HEK293 (cell line): Measurements from ENCODE around the gene OPCML.

Experiments
- CTCF ChIA-PET: fragments of 350-600 bp; formaldehyde crosslinking; extraction: SDS; loops from one replicate; lab custom pipeline; 2021; ENCODE audit warnings: antibody characterized with exemption; lab: Yijun Ruan, JAX
- POLR2A ChIA-PET: fragments of 300-600 bp; formaldehyde crosslinking; extraction: SDS; loops from one replicate; lab custom pipeline; 2020; ENCODE audit warnings: antibody characterized with exemption, inconsistent platforms; lab: Yijun Ruan, JAX
- H3K27ac ChIP-seq: fragments of 200-500 bp; sonication (Bioruptor generic); 2 replicates; pipeline ENCODE4 v1.5.1; 2014; ENCODE audit warnings: low read depth, low read length, control low read depth, inconsistent platforms; ENCODE audit errors: extremely low read depth
- H3K36me3 ChIP-seq, 2 experiments: fragments of 200-500 bp in 1 of 2; sonication (Bioruptor generic) in 1 of 2; 1 replicate in 1 of 2; 2 replicates in 1 of 2; pipeline ENCODE4 v1.5.1; 2014 to 2017; ENCODE audit warnings: inconsistent platforms in 2 of 2, low read length in 2 of 2; ENCODE audit not compliant: control insufficient read depth in 2 of 2, insufficient read depth in 1 of 2
- H3K4me1 ChIP-seq: fragments of 200-500 bp; sonication (Bioruptor generic); 2 replicates; pipeline ENCODE4 v1.5.1; 2014; ENCODE audit warnings: mild to moderate bottlenecking, low read length, inconsistent platforms; ENCODE audit not compliant: control insufficient read depth, insufficient read depth
- H3K4me3 ChIP-seq: 2 replicates; pipeline ENCODE4 v1.5.1; 2011; ENCODE audit warnings: low read depth, mild to moderate bottlenecking, control low read depth, low read length, moderate library complexity
- H3K9me3 ChIP-seq: fragments of 200-500 bp; sonication (Bioruptor generic); 2 replicates; pipeline ENCODE4 v1.5.1; 2014; ENCODE audit warnings: low read depth, low read length, inconsistent platforms; ENCODE audit not compliant: control insufficient read depth, insufficient read depth
- BCL11B ChIP-seq: fragments of 450-650 bp; formaldehyde crosslinking; IDR thresholded peaks from 2 replicates; pipeline ENCODE4 v1.5.1; 2016; ENCODE audit warnings: low read depth, missing biosample characterization, missing genetic modification characterization
- SP2 ChIP-seq: fragments of 450-650 bp; formaldehyde crosslinking; IDR thresholded peaks from 2 replicates; pipeline ENCODE4 v1.5.1; 2016; ENCODE audit warnings: missing biosample characterization, missing genetic modification characterization
- YY2 ChIP-seq: fragments of 450-650 bp; formaldehyde crosslinking; IDR thresholded peaks from 2 replicates; pipeline ENCODE4 v1.5.1; 2016; ENCODE audit warnings: missing biosample characterization, missing genetic modification characterization
- ZBTB48 ChIP-seq: fragments of 450-650 bp; formaldehyde crosslinking; IDR thresholded peaks from 2 replicates; pipeline ENCODE4 v1.5.1; 2016; ENCODE audit warnings: missing biosample characterization, missing genetic modification characterization
- ZNF114 ChIP-seq: fragments of 450-650 bp; formaldehyde crosslinking; IDR thresholded peaks from 2 replicates; pipeline ENCODE4 v1.5.0; 2017; ENCODE audit warnings: missing biosample characterization, missing genetic modification characterization
- ZNF2 ChIP-seq: fragments of 450-650 bp; formaldehyde crosslinking; IDR thresholded peaks from 2 replicates; pipeline ENCODE4 v1.5.1; 2016; ENCODE audit warnings: missing biosample characterization, missing genetic modification characterization
- ZNF548 ChIP-seq: fragments of 450-650 bp; formaldehyde crosslinking; IDR thresholded peaks from 2 replicates; pipeline ENCODE4 v1.5.1; 2016; ENCODE audit warnings: missing biosample characterization, missing genetic modification characterization
- ZNF600 ChIP-seq: fragments of 450-650 bp; formaldehyde crosslinking; IDR thresholded peaks from 2 replicates; pipeline ENCODE4 v1.5.1; 2016; ENCODE audit warnings: missing biosample characterization, missing genetic modification characterization
- ZNF658 ChIP-seq: fragments of 450-650 bp; formaldehyde crosslinking; IDR thresholded peaks from 2 replicates; pipeline ENCODE4; 2016; ENCODE audit warnings: missing biosample characterization, missing genetic modification characterization
- ZNF677 ChIP-seq: fragments of 450-650 bp; IDR thresholded peaks from 2 replicates; pipeline ENCODE4 v1.5.0; 2018; ENCODE audit warnings: missing biosample characterization, mild to moderate bottlenecking, missing genetic modification characterization, moderate library complexity
- ZNF707 ChIP-seq: fragments of 450-650 bp; formaldehyde crosslinking; IDR thresholded peaks from 2 replicates; pipeline ENCODE4 v1.5.1; 2016; ENCODE audit warnings: missing biosample characterization, missing genetic modification characterization
- ZNF76 ChIP-seq: fragments of 450-650 bp; formaldehyde crosslinking; IDR thresholded peaks from 2 replicates; pipeline ENCODE4; 2016; ENCODE audit warnings: low read depth, missing biosample characterization, missing genetic modification characterization, borderline replicate concordance
- ZNF792 ChIP-seq: fragments of 450-650 bp; formaldehyde crosslinking; IDR thresholded peaks from 2 replicates; pipeline ENCODE4 v1.5.1; 2016; ENCODE audit warnings: missing biosample characterization, missing genetic modification characterization
- ZNF830 ChIP-seq: fragments of 450-650 bp; IDR thresholded peaks from 2 replicates; pipeline ENCODE4 v1.5.0; 2018; ENCODE audit warnings: missing biosample characterization, missing genetic modification characterization, low read depth, mild to moderate bottlenecking, moderate library complexity
- TF ChIP-seq, protein P1 (sequence below): fragments of 450-650 bp; formaldehyde crosslinking; IDR thresholded peaks from 2 replicates; pipeline ENCODE4 v1.5.1; 2016; ENCODE audit warnings: missing biosample characterization, missing genetic modification characterization
- TF ChIP-seq, protein P2 (sequence below): fragments of 450-650 bp; formaldehyde crosslinking; optimal IDR thresholded peaks from 2 replicates; pipeline ENCODE3; 2016; ENCODE audit warnings: missing biosample characterization, mild to moderate bottlenecking, missing genetic modification characterization
- TF ChIP-seq, protein P3 (sequence below): fragments of 450-650 bp; formaldehyde crosslinking; IDR thresholded peaks from 2 replicates; pipeline ENCODE4 v1.5.1; 2016; ENCODE audit warnings: missing biosample characterization, missing genetic modification characterization
- TF ChIP-seq, protein P4 (sequence below): fragments of 450-650 bp; IDR thresholded peaks from 2 replicates; pipeline ENCODE4 v1.5.1; 2018; ENCODE audit warnings: missing biosample characterization, missing genetic modification characterization
- TF ChIP-seq, protein P5 (sequence below): fragments of 450-650 bp; formaldehyde crosslinking; IDR thresholded peaks from 2 replicates; pipeline ENCODE4 v1.5.1; 2016; ENCODE audit warnings: missing biosample characterization, missing genetic modification characterization, low read depth

OPCML gene

DNA sequence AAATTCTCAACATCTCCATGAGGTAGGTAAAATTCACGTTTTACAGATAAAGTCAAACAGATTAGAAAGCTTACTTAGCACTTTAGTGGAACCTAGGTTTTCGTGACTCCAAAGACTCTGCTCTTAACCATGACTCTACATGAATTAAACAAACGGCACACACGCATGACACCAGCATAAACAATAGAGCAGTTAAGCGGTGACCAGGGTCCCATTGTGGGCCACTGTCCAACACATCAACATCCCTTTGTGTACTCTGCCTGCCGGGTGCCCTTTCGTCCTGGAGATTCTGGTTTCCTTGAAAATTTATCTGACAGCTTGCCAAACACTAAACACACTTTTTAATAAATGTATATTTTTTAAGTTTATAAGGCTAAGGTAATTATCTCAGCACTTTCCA, 941.7 kb downstream of the OPCML start:
- CTCF ChIA-PET: no interaction called here
- no peak for TF ChIP-seq ZNF548 (tag by site-specific recombination)
- TF ChIP-seq ZNF2: no peak
- TF ChIP-seq, protein P1, sequence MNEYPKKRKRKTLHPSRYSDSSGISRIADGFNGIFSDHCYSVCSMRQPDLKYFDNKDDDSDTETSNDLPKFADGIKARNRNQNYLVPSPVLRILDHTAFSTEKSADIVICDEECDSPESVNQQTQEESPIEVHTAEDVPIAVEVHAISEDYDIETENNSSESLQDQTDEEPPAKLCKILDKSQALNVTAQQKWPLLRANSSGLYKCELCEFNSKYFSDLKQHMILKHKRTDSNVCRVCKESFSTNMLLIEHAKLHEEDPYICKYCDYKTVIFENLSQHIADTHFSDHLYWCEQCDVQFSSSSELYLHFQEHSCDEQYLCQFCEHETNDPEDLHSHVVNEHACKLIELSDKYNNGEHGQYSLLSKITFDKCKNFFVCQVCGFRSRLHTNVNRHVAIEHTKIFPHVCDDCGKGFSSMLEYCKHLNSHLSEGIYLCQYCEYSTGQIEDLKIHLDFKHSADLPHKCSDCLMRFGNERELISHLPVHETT (tag by site-specific recombination): no peak
- TF ChIP-seq YY2 (tag by site-specific recombination): no peak
- no peak for TF ChIP-seq SP2
- TF ChIP-seq, protein P2, sequence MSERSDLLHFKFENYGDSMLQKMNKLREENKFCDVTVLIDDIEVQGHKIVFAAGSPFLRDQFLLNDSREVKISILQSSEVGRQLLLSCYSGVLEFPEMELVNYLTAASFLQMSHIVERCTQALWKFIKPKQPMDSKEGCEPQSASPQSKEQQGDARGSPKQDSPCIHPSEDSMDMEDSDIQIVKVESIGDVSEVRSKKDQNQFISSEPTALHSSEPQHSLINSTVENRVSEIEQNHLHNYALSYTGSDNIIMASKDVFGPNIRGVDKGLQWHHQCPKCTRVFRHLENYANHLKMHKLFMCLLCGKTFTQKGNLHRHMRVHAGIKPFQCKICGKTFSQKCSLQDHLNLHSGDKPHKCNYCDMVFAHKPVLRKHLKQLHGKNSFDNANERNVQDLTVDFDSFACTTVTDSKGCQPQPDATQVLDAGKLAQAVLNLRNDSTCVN (tag by site-specific recombination): no peak
- TF ChIP-seq, protein P3, sequence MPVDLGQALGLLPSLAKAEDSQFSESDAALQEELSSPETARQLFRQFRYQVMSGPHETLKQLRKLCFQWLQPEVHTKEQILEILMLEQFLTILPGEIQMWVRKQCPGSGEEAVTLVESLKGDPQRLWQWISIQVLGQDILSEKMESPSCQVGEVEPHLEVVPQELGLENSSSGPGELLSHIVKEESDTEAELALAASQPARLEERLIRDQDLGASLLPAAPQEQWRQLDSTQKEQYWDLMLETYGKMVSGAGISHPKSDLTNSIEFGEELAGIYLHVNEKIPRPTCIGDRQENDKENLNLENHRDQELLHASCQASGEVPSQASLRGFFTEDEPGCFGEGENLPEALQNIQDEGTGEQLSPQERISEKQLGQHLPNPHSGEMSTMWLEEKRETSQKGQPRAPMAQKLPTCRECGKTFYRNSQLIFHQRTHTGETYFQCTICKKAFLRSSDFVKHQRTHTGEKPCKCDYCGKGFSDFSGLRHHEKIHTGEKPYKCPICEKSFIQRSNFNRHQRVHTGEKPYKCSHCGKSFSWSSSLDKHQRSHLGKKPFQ (tag by site-specific recombination): no peak
- no peak for TF ChIP-seq BCL11B (tag by site-specific recombination)
- no peak for TF ChIP-seq ZNF707 (tag by site-specific recombination)
- TF ChIP-seq, protein P4, sequence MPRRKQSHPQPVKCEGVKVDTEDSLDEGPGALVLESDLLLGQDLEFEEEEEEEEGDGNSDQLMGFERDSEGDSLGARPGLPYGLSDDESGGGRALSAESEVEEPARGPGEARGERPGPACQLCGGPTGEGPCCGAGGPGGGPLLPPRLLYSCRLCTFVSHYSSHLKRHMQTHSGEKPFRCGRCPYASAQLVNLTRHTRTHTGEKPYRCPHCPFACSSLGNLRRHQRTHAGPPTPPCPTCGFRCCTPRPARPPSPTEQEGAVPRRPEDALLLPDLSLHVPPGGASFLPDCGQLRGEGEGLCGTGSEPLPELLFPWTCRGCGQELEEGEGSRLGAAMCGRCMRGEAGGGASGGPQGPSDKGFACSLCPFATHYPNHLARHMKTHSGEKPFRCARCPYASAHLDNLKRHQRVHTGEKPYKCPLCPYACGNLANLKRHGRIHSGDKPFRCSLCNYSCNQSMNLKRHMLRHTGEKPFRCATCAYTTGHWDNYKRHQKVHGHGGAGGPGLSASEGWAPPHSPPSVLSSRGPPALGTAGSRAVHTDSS (tag by site-specific recombination): no peak
- TF ChIP-seq ZNF76: no peak
- TF ChIP-seq ZNF658 (tag by site-specific recombination): no peak
- no peak for TF ChIP-seq ZNF600 (tag by site-specific recombination)
- no peak for TF ChIP-seq ZNF792 (tag by site-specific recombination)
- no peak for TF ChIP-seq ZNF114
- TF ChIP-seq ZBTB48 (tag by site-specific recombination): no peak

DNA sequence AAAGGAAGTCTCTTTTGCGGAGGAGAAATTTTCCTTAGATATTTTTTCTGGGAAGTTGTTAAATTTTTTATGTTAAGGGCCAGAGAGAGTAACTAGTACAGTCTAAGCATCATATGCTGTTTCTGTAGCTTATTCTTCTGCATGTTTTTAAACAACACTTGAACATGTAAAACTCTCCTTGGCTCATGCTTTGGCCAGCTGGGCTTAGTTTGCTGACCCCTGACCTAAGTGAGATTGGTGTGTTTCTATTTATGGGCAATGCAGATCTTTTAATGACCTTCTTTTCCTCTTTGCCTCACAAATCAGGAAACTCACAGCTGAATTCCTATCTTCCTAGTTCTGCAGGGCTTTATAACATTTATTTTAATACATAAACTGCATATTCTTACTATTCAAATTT, 942.5 kb downstream of the OPCML start:
- no peaks in the 10 kb centered on the region for H3K36me3 ChIP-seq
- H3K9me3 ChIP-seq: no peaks in the 10 kb centered on the region
- POLR2A ChIA-PET: no interaction called here

More for the DNA sequence above, 941.7 kb downstream of the OPCML start:
- Histone ChIP-seq H3K4me3 (no peak overlapping the region), H3K36me3 (no peaks in the 10 kb centered on the region), H3K9me3 (no peaks in the 10 kb centered on the region), H3K4me1 (no peaks in the 10 kb centered on the region), H3K27ac (no peak overlapping the region)
- POLR2A ChIA-PET: no interaction called here

More for the DNA sequence above, 942.5 kb downstream of the OPCML start:
- TF ChIP-seq, protein P5, sequence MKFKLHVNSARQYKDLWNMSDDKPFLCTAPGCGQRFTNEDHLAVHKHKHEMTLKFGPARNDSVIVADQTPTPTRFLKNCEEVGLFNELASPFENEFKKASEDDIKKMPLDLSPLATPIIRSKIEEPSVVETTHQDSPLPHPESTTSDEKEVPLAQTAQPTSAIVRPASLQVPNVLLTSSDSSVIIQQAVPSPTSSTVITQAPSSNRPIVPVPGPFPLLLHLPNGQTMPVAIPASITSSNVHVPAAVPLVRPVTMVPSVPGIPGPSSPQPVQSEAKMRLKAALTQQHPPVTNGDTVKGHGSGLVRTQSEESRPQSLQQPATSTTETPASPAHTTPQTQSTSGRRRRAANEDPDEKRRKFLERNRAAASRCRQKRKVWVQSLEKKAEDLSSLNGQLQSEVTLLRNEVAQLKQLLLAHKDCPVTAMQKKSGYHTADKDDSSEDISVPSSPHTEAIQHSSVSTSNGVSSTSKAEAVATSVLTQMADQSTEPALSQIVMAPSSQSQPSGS (tag by site-specific recombination): no peak
- TF ChIP-seq ZNF830: no peak
- TF ChIP-seq ZNF677 (tag by site-specific recombination): no peak
- H3K4me1 ChIP-seq: no peaks in the 10 kb centered on the region
- no peak overlapping the region for H3K27ac ChIP-seq
- no peak overlapping the region for H3K4me3 ChIP-seq
- CTCF ChIA-PET: interaction anchor here (0.7 kb wide), 1 partner anchor 14 kb away, joined by 3 read pairs; no protein-coding TSS in a partner anchor
